Measurements from ENCODE around the gene ADPRH.

Gene ADPRH

DNA sequence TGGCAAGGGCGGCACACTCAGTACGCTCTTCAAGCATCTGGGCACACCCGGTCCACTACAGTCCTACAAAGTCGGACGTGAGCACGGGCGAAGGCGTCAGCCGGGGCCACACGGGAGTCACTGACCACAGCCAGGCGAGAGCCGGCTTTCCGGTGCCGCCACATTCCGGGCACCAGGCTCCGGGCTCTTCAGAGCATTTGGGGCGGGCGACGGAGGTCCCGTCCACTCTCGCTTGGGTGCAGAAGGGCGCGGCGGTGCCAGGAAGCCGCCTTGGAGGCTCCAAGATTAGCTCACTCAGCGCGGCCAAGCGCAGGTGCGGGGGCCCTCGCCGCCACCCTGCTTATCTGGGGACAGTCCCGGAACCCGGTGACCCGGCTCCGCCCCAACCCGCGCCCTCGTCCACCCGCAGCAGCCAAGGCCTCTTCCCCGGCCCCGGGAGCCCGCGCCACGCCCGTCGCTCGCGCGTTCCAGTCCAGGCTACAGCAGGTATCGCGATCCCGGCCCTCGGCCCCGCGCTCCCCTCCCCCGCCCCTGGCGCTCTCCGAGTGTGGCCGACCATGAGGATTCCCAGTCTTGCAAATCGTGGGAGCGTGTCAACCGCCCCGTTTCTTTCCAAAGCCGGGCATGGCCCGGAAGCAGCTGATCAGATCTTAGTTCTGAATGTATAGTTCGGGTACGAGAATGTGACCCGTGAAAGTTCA lies at the start of gene ADPRH:
TSS of gene ADPRH (plus strand) at position 127 of the 701 bp plus-strand sequence. CDS start 2,678 bp downstream, outside the sequence.
- peak within 1 kb of the TSS; percentile 64 for H3K4me3 ChIP-seq (ENCODE audit: low read depth, low read length)
- DNase-seq (ENCODE audit: low read depth) = no peak

DNA sequence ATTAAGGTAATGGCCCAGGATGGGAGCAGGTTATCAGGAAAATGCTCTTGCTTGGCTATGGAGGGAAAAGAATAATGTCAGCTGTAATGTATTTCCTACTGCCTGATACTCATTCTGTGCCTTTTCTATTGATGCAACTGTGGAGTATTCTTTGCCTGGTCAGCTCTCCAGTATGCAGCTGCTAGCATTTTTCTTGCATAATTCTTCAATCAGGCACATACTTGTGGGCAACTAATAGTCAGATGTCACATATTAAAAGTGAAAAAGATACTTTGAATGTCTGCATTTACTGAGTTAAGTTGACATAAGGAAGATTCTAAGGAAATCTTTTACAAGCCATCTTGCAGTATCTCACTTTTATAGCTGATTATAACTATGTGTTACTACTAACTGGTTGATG lies 49.4 kb upstream of the ADPRH start:
- H3K4me3 ChIP-seq (ENCODE audit: low read depth, low read length) = no peak overlapping the region
- no peak for DNase-seq (ENCODE audit: low read depth)
- TF ChIP-seq, protein P1, sequence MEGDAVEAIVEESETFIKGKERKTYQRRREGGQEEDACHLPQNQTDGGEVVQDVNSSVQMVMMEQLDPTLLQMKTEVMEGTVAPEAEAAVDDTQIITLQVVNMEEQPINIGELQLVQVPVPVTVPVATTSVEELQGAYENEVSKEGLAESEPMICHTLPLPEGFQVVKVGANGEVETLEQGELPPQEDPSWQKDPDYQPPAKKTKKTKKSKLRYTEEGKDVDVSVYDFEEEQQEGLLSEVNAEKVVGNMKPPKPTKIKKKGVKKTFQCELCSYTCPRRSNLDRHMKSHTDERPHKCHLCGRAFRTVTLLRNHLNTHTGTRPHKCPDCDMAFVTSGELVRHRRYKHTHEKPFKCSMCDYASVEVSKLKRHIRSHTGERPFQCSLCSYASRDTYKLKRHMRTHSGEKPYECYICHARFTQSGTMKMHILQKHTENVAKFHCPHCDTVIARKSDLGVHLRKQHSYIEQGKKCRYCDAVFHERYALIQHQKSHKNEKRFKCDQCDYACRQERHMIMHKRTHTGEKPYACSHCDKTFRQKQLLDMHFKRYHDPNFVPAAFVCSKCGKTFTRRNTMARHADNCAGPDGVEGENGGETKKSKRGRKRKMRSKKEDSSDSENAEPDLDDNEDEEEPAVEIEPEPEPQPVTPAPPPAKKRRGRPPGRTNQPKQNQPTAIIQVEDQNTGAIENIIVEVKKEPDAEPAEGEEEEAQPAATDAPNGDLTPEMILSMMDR (IDR thresholded peaks at IDR 0.05; ENCODE audit: low read depth, low read length, missing control alignments) = no peak

More for the DNA sequence above, at the start of gene ADPRH:
- TF ChIP-seq, protein P1 (IDR thresholded peaks at IDR 0.05; ENCODE audit: low read depth, low read length, missing control alignments) = no peak

DNA sequence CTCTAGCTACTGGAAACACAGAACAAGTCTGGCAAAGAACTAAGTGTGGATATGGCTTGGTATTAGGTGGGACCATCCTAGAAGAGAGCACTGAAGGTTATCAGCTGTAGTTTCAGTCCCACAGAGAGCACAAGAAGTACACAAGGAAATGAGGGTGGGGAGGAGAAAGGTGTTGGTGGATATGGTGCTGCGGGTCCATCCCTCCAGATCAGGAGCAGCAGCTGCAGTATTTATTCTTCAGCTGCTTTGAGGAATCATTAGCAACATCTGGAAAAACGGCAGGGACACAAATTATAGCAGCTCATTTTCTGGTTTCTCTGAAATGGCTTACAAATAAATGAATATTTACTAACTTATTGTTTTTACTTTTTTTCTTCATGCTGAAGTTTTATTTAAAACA lies 48.8 kb upstream of the ADPRH start:
- TF ChIP-seq, protein P1 (IDR thresholded peaks at IDR 0.05; ENCODE audit: low read depth, low read length, missing control alignments) = no peak
- DNase-seq (ENCODE audit: low read depth) = no peak
- H3K4me3 ChIP-seq (ENCODE audit: low read depth, low read length) = no peak overlapping the region

DNA sequence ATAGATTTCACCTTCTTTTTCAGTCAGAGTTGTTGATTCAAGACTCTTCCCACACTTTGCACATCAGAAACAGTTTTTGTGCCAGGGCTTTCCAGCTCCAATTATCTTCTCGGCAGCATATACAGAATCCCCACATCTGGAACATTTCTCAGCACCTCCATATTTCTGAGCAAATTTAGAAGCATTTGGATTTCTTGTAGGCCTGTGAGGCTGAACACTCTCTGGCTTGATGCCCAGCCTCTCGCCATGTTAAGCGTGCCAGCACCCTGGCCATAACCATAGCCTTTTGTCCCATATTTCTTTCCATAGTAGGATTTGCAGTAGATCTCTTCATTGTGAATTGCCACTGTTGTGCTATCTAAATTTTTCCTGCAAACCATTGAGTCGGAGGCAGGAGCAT lies 48.1 kb upstream of the ADPRH start:
- TF ChIP-seq, protein P1 (IDR thresholded peaks at IDR 0.05; ENCODE audit: low read depth, low read length, missing control alignments) = no peak
- no peak overlapping the region for H3K4me3 ChIP-seq (ENCODE audit: low read depth, low read length)
- DNase-seq (ENCODE audit: low read depth) = no peak

DNA sequence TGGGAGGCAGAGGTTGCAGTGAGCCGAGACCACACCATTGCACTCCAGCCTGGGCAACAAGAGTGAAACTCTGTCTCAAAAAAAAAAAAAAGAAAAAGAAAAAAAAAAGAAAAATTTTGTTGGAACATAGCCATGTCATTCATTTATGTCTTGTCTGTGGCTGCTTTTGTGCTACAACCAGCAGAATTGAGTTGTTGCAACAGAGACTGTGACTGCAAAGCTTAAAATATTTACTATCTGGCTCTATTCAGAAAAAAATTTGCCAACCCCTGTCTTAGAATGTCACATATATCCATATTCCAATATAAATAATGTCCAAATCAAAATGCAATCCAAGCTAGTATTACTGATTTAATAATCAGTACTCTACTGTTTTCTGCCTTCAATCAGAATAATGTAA lies 45.0 kb upstream of the ADPRH start:
- no peak overlapping the region for H3K4me3 ChIP-seq (ENCODE audit: low read depth, low read length)
- TF ChIP-seq, protein P1 (IDR thresholded peaks at IDR 0.05; ENCODE audit: low read depth, low read length, missing control alignments) = no peak
- DNase-seq (ENCODE audit: low read depth) = no peak

DNA sequence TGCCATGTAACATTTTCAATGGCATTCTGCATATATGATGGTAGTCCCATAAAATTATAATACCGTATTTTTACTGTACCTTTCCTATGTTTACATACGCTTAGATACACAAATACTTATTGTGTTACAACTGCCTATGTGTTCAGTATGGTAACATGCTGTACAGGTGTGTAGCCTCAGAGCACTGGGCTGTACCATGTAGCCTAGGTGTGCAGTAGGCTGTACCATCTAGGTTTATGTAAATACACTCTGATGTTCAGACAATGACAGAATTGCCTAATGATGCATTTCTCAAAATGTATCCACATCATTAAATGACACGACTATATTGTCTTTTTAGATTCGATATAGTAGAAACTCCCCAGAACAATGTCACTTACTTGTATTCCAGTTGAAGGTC lies 42.5 kb upstream of the ADPRH start:
- TF ChIP-seq, protein P1 (IDR thresholded peaks at IDR 0.05; ENCODE audit: low read depth, low read length, missing control alignments) = no peak
- no peak overlapping the region for H3K4me3 ChIP-seq (ENCODE audit: low read depth, low read length)
- DNase-seq (ENCODE audit: low read depth) = no peak

DNA sequence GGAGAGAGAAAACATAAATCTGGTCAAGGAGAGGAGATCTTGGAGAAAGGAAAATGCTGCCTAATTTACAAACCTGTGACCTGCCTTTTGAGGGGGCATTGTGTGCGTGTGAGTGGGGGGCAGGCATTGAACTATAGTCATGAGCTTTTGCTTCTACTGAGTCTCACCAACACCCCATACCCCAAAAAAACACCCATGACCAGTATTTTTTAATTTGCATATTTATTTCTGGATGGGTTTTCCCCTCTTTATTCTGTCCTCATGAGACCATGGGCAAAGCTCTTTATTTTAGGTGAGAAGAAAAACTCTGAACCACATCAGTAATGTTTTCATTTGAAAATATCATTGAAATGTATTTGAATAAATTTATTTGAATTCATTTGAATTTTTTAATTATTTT lies 40.5 kb upstream of the ADPRH start:
- DNase-seq (ENCODE audit: low read depth) = no peak
- H3K4me3 ChIP-seq (ENCODE audit: low read depth, low read length) = no peak overlapping the region
- TF ChIP-seq, protein P1 (IDR thresholded peaks at IDR 0.05; ENCODE audit: low read depth, low read length, missing control alignments) = no peak

Measured in GM12864 (cell line).